Measurements from ENCODE around the gene TCP11. TPM values are rescaled to one million over a fixed set of nuclear protein-coding genes. Genes with fewer than 3 reads are reported as not detected.

Gene TCP11
- 0.29 and 0.72 TPM in 2 replicates for total RNA-seq

- Histone ChIP-seq H2AFZ (ENCODE audit: low read length) (peak within 1 kb of the TSS; percentile 32), H3K36me3 (ENCODE audit: insufficient read depth, low read length) (no peaks in the 10 kb centered on the region), H4K20me1 (ENCODE audit: insufficient read depth, low read length) (no peaks in the 10 kb centered on the region), H3K4me1 (ENCODE audit: insufficient read depth, low read length) (peaks cover 13% of the 10 kb centered on the region), H3K27ac (ENCODE audit: low read depth, low read length) (no peak within 1 kb of the TSS), H3K9me3 (ENCODE audit: low read depth, low read length) (no peaks in the 10 kb centered on the region), H3K4me2 (ENCODE audit: insufficient read depth, low read length) (no peak within 1 kb of the TSS), H3K4me3 (ENCODE audit: insufficient read depth, low read length) (no peak within 1 kb of the TSS), H3K27me3 (ENCODE audit: insufficient read depth, low read length) (no peaks in the 10 kb centered on the region), H3K79me2 (ENCODE audit: insufficient read depth, low read length) (no peaks in the 10 kb centered on the region)
- no peak for TF ChIP-seq CTCF (IDR thresholded peaks at IDR 0.05; ENCODE audit: extremely low read depth, low read depth, low read length)
- DNase-seq (ENCODE audit: insufficient read length, low spot score, missing footprints) = no peak
Observed at GRCh38 chr6:35141007-35141655, at the start of gene TCP11. Gene TCP11 (minus strand): TSS chr6:35141339. CDS start chr6:35140870, 469 bp downstream.

- H3K79me2 ChIP-seq (ENCODE audit: insufficient read depth, low read length) = no peaks in the 10 kb centered on the region
- no peak for TF ChIP-seq CTCF (IDR thresholded peaks at IDR 0.05; ENCODE audit: extremely low read depth, low read depth, low read length)
- no peak overlapping the region for H2AFZ ChIP-seq (ENCODE audit: low read length)
- no peaks in the 10 kb centered on the region for H3K9me3 ChIP-seq (ENCODE audit: low read depth, low read length)
- H3K27me3 ChIP-seq (ENCODE audit: insufficient read depth, low read length) = no peaks in the 10 kb centered on the region
- H3K4me1 ChIP-seq (ENCODE audit: insufficient read depth, low read length) = peaks cover 17% of the 10 kb centered on the region
- DNase-seq (ENCODE audit: insufficient read length, low spot score, missing footprints) = peak; percentile 14
- no peak overlapping the region for H3K4me3 ChIP-seq (ENCODE audit: insufficient read depth, low read length)
- no peak overlapping the region for H3K27ac ChIP-seq (ENCODE audit: low read depth, low read length)
- H3K36me3 ChIP-seq (ENCODE audit: insufficient read depth, low read length) = no peaks in the 10 kb centered on the region
- H4K20me1 ChIP-seq (ENCODE audit: insufficient read depth, low read length) = no peaks in the 10 kb centered on the region
- no peak overlapping the region for H3K4me2 ChIP-seq (ENCODE audit: insufficient read depth, low read length)
Observed at GRCh38 chr6:35190306-35190705, 49.2 kb upstream of the TCP11 start.

- H3K9me3 ChIP-seq (ENCODE audit: low read depth, low read length) = no peaks in the 10 kb centered on the region
- H3K79me2 ChIP-seq (ENCODE audit: insufficient read depth, low read length) = no peaks in the 10 kb centered on the region
- TF ChIP-seq CTCF (IDR thresholded peaks at IDR 0.05; ENCODE audit: extremely low read depth, low read depth, low read length) = no peak
- DNase-seq (ENCODE audit: insufficient read length, low spot score, missing footprints) = no peak
- peaks cover 24% of the 10 kb centered on the region for H3K4me1 ChIP-seq (ENCODE audit: insufficient read depth, low read length)
- H3K4me3 ChIP-seq (ENCODE audit: insufficient read depth, low read length) = no peak overlapping the region
- H3K27me3 ChIP-seq (ENCODE audit: insufficient read depth, low read length) = no peaks in the 10 kb centered on the region
- H2AFZ ChIP-seq (ENCODE audit: low read length) = no peak overlapping the region
- no peaks in the 10 kb centered on the region for H3K36me3 ChIP-seq (ENCODE audit: insufficient read depth, low read length)
- no peak overlapping the region for H3K27ac ChIP-seq (ENCODE audit: low read depth, low read length)
- H3K4me2 ChIP-seq (ENCODE audit: insufficient read depth, low read length) = no peak overlapping the region
- no peaks in the 10 kb centered on the region for H4K20me1 ChIP-seq (ENCODE audit: insufficient read depth, low read length)
Observed at GRCh38 chr6:35188886-35189285, 47.7 kb upstream of the TCP11 start.

- Histone ChIP-seq H3K79me2 (ENCODE audit: insufficient read depth, low read length) (no peaks in the 10 kb centered on the region), H3K36me3 (ENCODE audit: insufficient read depth, low read length) (no peaks in the 10 kb centered on the region), H3K27me3 (ENCODE audit: insufficient read depth, low read length) (no peaks in the 10 kb centered on the region), H3K4me2 (ENCODE audit: insufficient read depth, low read length) (no peak overlapping the region), H3K9me3 (ENCODE audit: low read depth, low read length) (no peaks in the 10 kb centered on the region), H3K4me1 (ENCODE audit: insufficient read depth, low read length) (peaks cover 33% of the 10 kb centered on the region), H3K4me3 (ENCODE audit: insufficient read depth, low read length) (no peak overlapping the region), H3K27ac (ENCODE audit: low read depth, low read length) (no peak overlapping the region), H2AFZ (ENCODE audit: low read length) (no peak overlapping the region), H4K20me1 (ENCODE audit: insufficient read depth, low read length) (no peaks in the 10 kb centered on the region)
- TF ChIP-seq CTCF (IDR thresholded peaks at IDR 0.05; ENCODE audit: extremely low read depth, low read depth, low read length) = no peak
- DNase-seq (ENCODE audit: insufficient read length, low spot score, missing footprints) = no peak
Observed at GRCh38 chr6:35186571-35186970, 45.4 kb upstream of the TCP11 start.

Data from osteoblast (primary cell).